Neural cell (in vitro differentiated cells): Measurements from ENCODE around the gene EMP3. TPM values are rescaled to one million over a fixed set of nuclear protein-coding genes. Genes with fewer than 3 reads are reported as not detected.
"Not testable (repeated sequence)": the region's sequence is repeated elsewhere in the genome, so short reads cannot be mapped to it uniquely, and the experiment has no call there.

Experiments used
- H2AFZ ChIP-seq: fragments of 200-600, 300-800 bp; sonication (generic), shearing (Covaris generic); 2 replicates; pipeline ENCODE4 v1.6.0; 2014; ENCODE audit warnings: low read depth, mild to moderate bottlenecking, antibody characterized with exemption, low read length, moderate library complexity
- H3F3A ChIP-seq: fragments of 200-600 bp; shearing (Covaris generic); 2 replicates; pipeline ENCODE4 v1.6.1; 2016; ENCODE audit warnings: mild to moderate bottlenecking, moderate library complexity, mixed read lengths, antibody characterized with exemption, low read length; ENCODE audit not compliant: insufficient read depth, poor library complexity, severe bottlenecking
- H3K27ac ChIP-seq: fragments of 200-600, 300-800 bp; sonication (generic), shearing (Covaris generic); 2 replicates; pipeline ENCODE4 v1.5.1; 2014; ENCODE audit warnings: mild to moderate bottlenecking, low read length, moderate library complexity
- H3K27me3 ChIP-seq: fragments of 300-800, 200-600 bp; sonication (generic), shearing (Covaris generic); 2 replicates; pipeline ENCODE4 v1.6.0; 2014; ENCODE audit warnings: mild to moderate bottlenecking, low read depth, low read length, moderate library complexity; ENCODE audit not compliant: insufficient read depth
- H3K36me3 ChIP-seq: fragments of 300-800, 200-600 bp; sonication (generic), shearing (Covaris generic); 2 replicates; pipeline ENCODE4 v1.5.1; 2014; ENCODE audit warnings: mild to moderate bottlenecking, antibody characterized with exemption, low read length, moderate library complexity; ENCODE audit not compliant: insufficient read depth
- H3K4me2 ChIP-seq: fragments of 300-800, 200-600 bp; sonication (generic), shearing (Covaris generic); 2 replicates; pipeline ENCODE4 v1.6.0; 2014; ENCODE audit warnings: mild to moderate bottlenecking, low read length
- H3K4me3 ChIP-seq: fragments of 300-800, 200-600 bp; sonication (generic), shearing (Covaris generic); 2 replicates; pipeline ENCODE4 v1.5.1; 2014; ENCODE audit warnings: mild to moderate bottlenecking, low read length, moderate library complexity
- H3K79me2 ChIP-seq: fragments of 200-600 bp; shearing (Covaris generic); replicated peaks from 2 replicates; pipeline ENCODE4 v1.6.0; 2014; ENCODE audit warnings: mild to moderate bottlenecking, low read length, moderate library complexity; ENCODE audit not compliant: insufficient read depth
- H3K9ac ChIP-seq: fragments of 300-800, 200-600 bp; sonication (generic), shearing (Covaris generic); 2 replicates; pipeline ENCODE4 v1.6.1; 2016; ENCODE audit warnings: mild to moderate bottlenecking, low read length, mixed read lengths
- H3K9me2 ChIP-seq: fragments of 200-600 bp; shearing (Covaris generic); 2 replicates; pipeline ENCODE4 v1.6.1; 2016; ENCODE audit warnings: mild to moderate bottlenecking, low read length, mixed read lengths; ENCODE audit not compliant: insufficient read depth
- H3K9me3 ChIP-seq: fragments of 200-600, 300-800 bp; sonication (generic), shearing (Covaris generic); 2 replicates; pipeline ENCODE4 v1.6.1; 2016; ENCODE audit warnings: mild to moderate bottlenecking, mixed run types, low read length, moderate library complexity, mixed read lengths
- H4K20me1 ChIP-seq: fragments of 200-600 bp; shearing (Covaris generic); 2 replicates; pipeline ENCODE4 v1.6.1; 2016; ENCODE audit warnings: mild to moderate bottlenecking, mixed run types; ENCODE audit not compliant: insufficient read depth
- CTCF ChIP-seq: fragments of 450-650 bp; IDR thresholded peaks from 2 replicates; pipeline ENCODE4 v1.5.1; 2014; ENCODE audit warnings: antibody characterized with exemption, mild to moderate bottlenecking, moderate library complexity; ENCODE audit not compliant: poor library complexity, severe bottlenecking
- EP300 ChIP-seq: fragments of 450-650 bp; conservative IDR thresholded peaks from 2 replicates; pipeline ENCODE4 v1.6.1; 2014; ENCODE audit warnings: antibody characterized with exemption, mild to moderate bottlenecking, moderate library complexity; ENCODE audit not compliant: poor library complexity, severe bottlenecking
- EZH2 ChIP-seq: fragments of 200-600, 300-800 bp; shearing (Covaris generic), sonication (generic); IDR thresholded peaks from 2 replicates; pipeline ENCODE4 v1.6.1; 2014; ENCODE audit warnings: antibody characterized with exemption, low read length, borderline replicate concordance, mild to moderate bottlenecking; ENCODE audit not compliant: insufficient read depth, poor library complexity, severe bottlenecking
- MXI1 ChIP-seq: fragments of 450-650 bp; conservative IDR thresholded peaks from 2 replicates; pipeline ENCODE4 v1.6.1; 2014; ENCODE audit warnings: antibody characterized with exemption, mild to moderate bottlenecking; ENCODE audit not compliant: poor library complexity, severe bottlenecking
- POLR2AphosphoS5 ChIP-seq: IDR thresholded peaks from 2 replicates; pipeline ENCODE4 v1.6.1; 2012
- RAD21 ChIP-seq: fragments of 450-650 bp; conservative IDR thresholded peaks from 2 replicates; pipeline ENCODE4 v1.6.1; 2014; ENCODE audit warnings: antibody characterized with exemption, mild to moderate bottlenecking, moderate library complexity
- REST ChIP-seq: IDR thresholded peaks from 2 replicates; pipeline ENCODE4 v1.6.1; 2012; ENCODE audit warnings: borderline replicate concordance
- SMC3 ChIP-seq: fragments of 450-650 bp; conservative IDR thresholded peaks from 2 replicates; pipeline ENCODE4 v1.6.1; 2014; ENCODE audit warnings: antibody characterized with exemption, mild to moderate bottlenecking, moderate library complexity; ENCODE audit not compliant: poor library complexity
- TAF1 ChIP-seq: IDR thresholded peaks from 2 replicates; pipeline ENCODE4 v1.6.1; 2012; ENCODE audit warnings: low read depth
- polyA plus RNA-seq: library from polyadenylated mRNA; depleted of rRNA; stranded (reverse); fragments of >200 nt; gene quantifications from 2 replicates; pipeline ENCODE4 v1.2.3, GENCODE V29; 2014

Gene EMP3
- polyA plus RNA-seq, 1 donor from 2014 or later, result not detected

DNA sequence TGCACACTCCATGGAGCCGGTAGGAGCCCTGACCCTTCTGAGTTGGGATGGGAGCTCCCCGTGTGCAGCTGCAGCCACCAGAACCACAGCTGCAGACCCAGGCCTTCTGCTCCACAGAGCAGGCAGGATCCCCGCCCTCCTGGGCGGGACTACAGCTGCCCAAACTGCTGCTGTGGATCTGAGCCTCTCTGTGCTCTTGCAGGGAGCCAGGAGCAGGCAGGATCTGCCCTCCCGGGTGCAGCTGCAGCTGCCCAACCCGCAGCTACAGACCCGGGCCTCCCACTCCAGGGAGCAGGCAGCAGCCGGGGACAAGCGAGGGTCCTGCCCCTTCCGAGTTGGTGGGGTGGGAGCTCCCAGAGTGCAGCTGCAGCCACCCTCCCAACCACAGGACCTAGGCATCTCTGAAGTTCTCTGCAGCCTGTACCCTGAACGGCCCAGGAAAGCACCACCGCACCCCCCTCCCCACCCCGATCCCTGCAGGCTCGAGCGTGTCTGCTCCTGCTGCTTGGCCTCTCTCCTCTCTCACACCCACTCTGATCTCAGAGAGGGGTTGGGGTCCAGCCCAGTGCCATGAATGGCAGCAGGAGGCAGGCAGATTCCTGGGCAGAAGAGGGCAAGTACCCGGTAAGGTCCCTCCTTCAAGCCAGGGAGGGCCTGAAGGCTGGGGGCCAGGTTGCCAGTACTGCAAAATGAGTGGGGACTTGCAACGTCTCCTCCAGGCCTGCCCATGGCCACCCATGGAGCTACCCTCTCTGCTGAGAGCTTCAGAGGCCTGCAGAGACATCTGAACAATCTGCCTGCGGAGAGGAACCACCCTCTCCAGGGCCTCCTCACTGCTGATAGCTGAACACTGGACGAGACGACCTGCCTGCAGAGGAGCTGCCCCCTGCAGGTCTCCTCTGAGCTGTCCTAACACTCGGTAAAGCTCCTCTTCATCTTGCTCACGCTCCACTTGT lies 16.4 kb upstream of the EMP3 start:
- Histone ChIP-seq H4K20me1 (no peaks in the 10 kb centered on the region), H3K4me3 (no peak overlapping the region), H2AFZ (no peak overlapping the region), H3K9me3 (no peaks in the 10 kb centered on the region), H3K9me2 (no peaks in the 10 kb centered on the region), H3K27me3 (no peaks in the 10 kb centered on the region), H3K27ac (no peak overlapping the region), H3K79me2 (no peaks in the 10 kb centered on the region), H3F3A (no peaks in the 10 kb centered on the region), H3K4me2 (no peak overlapping the region), H3K36me3 (no peaks in the 10 kb centered on the region), H3K9ac (no peak overlapping the region)
- TF ChIP-seq EP300, result no peak
- no peak for TF ChIP-seq CTCF
- no peak for TF ChIP-seq MXI1
- TF ChIP-seq SMC3, result no peak
- TF ChIP-seq EZH2, result no peak
- TF ChIP-seq TAF1, result no peak

DNA sequence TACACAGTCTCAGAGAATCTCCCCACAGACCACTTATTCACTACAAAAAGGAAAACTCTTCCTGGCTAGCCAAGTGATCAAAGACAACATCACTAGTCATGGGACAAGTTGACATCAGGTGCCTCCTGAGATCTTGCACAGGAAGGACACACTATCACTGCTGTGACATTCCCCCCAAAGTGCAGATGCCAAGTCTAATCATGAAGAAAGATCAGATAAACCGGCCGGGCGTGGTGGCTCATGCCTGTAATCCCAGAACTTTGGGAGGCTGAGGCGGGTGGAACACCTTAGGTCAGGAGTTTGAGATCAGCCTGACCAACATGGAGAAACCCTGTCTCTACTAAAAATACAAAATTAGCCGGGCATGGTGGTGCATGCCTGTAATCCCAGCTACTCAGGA lies 15.6 kb upstream of the EMP3 start:
- not testable (repeated sequence) for H3K4me2 ChIP-seq, H2AFZ ChIP-seq, H3K4me3 ChIP-seq, H3K9me2 ChIP-seq, H3K27me3 ChIP-seq, H4K20me1 ChIP-seq, H3K9me3 ChIP-seq, H3K36me3 ChIP-seq, H3F3A ChIP-seq, H3K79me2 ChIP-seq, H3K27ac ChIP-seq, H3K9ac ChIP-seq

DNA sequence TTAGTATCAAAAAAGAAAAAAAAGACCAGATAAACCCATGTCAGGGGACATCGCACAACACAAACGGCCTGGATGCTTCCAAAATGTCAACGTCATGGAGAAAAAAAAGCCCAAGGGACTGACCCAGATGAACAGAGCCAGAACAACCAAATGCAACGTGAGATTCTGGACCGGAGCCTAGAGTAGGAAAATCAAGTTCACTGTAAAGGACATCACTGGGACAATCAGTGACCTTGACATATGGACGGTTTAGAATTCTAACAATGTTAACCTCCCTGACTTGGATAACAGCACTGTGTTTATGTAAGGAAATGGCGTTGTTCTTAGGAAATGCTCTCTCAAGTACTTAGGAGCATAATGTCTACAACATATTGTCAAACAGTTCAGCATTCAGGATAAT lies 15.1 kb upstream of the EMP3 start:
- no peak overlapping the region for H2AFZ ChIP-seq
- no peaks in the 10 kb centered on the region for H3K9me2 ChIP-seq
- H3K79me2 ChIP-seq, result no peaks in the 10 kb centered on the region
- no peak overlapping the region for H3K9ac ChIP-seq
- H3K27me3 ChIP-seq, result no peaks in the 10 kb centered on the region
- H3K9me3 ChIP-seq, result no peaks in the 10 kb centered on the region
- H4K20me1 ChIP-seq, result no peaks in the 10 kb centered on the region
- H3K4me2 ChIP-seq, result no peak overlapping the region
- H3F3A ChIP-seq, result no peaks in the 10 kb centered on the region
- no peak overlapping the region for H3K27ac ChIP-seq
- TF ChIP-seq REST, result no peak
- no peak for TF ChIP-seq EP300
- TF ChIP-seq SMC3, result no peak
- TF ChIP-seq MXI1, result no peak
- no peak for TF ChIP-seq RAD21
- TF ChIP-seq POLR2AphosphoS5, result no peak
- no peak for TF ChIP-seq EZH2
- TF ChIP-seq TAF1, result no peak
- no peak for TF ChIP-seq CTCF
- H3K36me3 ChIP-seq, result no peaks in the 10 kb centered on the region
- H3K4me3 ChIP-seq, result no peak overlapping the region
